ENCODE data around the gene SEPSECS. TPM values are rescaled to one million over a fixed set of nuclear protein-coding genes. Genes with fewer than 3 reads are reported as not detected.

Gene SEPSECS
- total RNA-seq, 8 experiments from 2014 or later: 5.0 to 13.3 (median 7.0) TPM

Other genes starting within 250 kb of the SEPSECS start
- gene CCDC149, start 247.4 kb downstream of the SEPSECS start, total RNA-seq: 10 to 100 TPM in 3 of 8 experiments, 1 to 10 TPM in 4, under 1 TPM in 1; 0.81 to 15.5 (median 7.3) TPM
- gene LGI2, start 129.5 kb downstream of the SEPSECS start, total RNA-seq: 10 to 100 TPM in 1 of 8 experiments, 1 to 10 TPM in 7; 1.4 to 10.9 (median 7.5) TPM
- gene PI4K2B, start 73.6 kb upstream of the SEPSECS start, total RNA-seq: 10 to 100 TPM in 3 of 8 experiments, 1 to 10 TPM in 5; 3.5 to 15.9 (median 6.2) TPM
- 10 to 100 TPM in 1 of 8 experiments, 1 to 10 TPM in 7; 7.0 to 15.8 (median 8.8) TPM for gene ZCCHC4, start 152.3 kb upstream of the SEPSECS start, total RNA-seq
- gene ANAPC4, start 216.8 kb upstream of the SEPSECS start, total RNA-seq: 10 to 100 TPM; 10.8 to 29.6 (median 18.5) TPM

All from motor neuron (in vitro differentiated cells).